PC-9 (cell line): ENCODE data around the gene SF3B4. TPM values are rescaled to one million over a fixed set of nuclear protein-coding genes. Genes with fewer than 3 reads are reported as not detected.
A peak's percentile ranks its signal among the peaks of the same experiment; 100 is the strongest.

ENCODE experiments used
- BruUV-seq: library from RNA; stranded (reverse); fragments of 400-500 nt; replicated peaks from 2 replicates; lab custom pipeline; 2021; lab: Mats Ljungman, UMichigan
- CTCF ChIA-PET: fragments of 300-600 bp; sonication (Branson Sonifier 250); formaldehyde crosslinking; loops from one replicate; lab custom pipeline; 2022; ENCODE audit warnings: antibody characterized with exemption; lab: Charles Lee
- POLR2A ChIA-PET: fragments of 300-600 bp; sonication (Branson Sonifier 250); formaldehyde crosslinking; loops from one replicate; lab custom pipeline; 2022; ENCODE audit warnings: antibody characterized with exemption; ENCODE audit not compliant: unreplicated experiment; lab: Charles Lee
- DNase-seq, 2 experiments: peaks; one replicate each; pipeline versions ENCODE4 v3.0.0 to v3.0.0-alpha.2; 2015 to 2022; ENCODE audit warnings: mixed read lengths in 1 of 2
- H2AFZ ChIP-seq: fragments of 200-600 bp; sonication (generic); 2 replicates; pipeline ENCODE4 v1.8.1; 2017; ENCODE audit warnings: antibody characterized with exemption
- H3F3A ChIP-seq: fragments of 200-600 bp; sonication (generic); 2 replicates; pipeline ENCODE4 v1.8.1; 2017; ENCODE audit warnings: antibody characterized with exemption, mild to moderate bottlenecking, low read depth; ENCODE audit not compliant: insufficient read depth
- H3K27ac ChIP-seq: fragments of 200-600 bp; sonication (generic); 2 replicates; pipeline ENCODE4 v1.6.1; 2016; ENCODE audit warnings: mixed run types
- H3K27me3 ChIP-seq: fragments of 200-600 bp; sonication (generic); 2 replicates; pipeline ENCODE4 v1.6.1; 2016; ENCODE audit warnings: low read depth, mixed run types; ENCODE audit not compliant: insufficient read depth
- H3K36me3 ChIP-seq: fragments of 200-600 bp; sonication (generic); 2 replicates; pipeline ENCODE4 v1.6.1; 2016; ENCODE audit warnings: low read depth, mixed run types
- H3K4me1 ChIP-seq: fragments of 200-600 bp; sonication (generic); replicated peaks from 2 replicates; pipeline ENCODE4 v1.6.1; 2016; ENCODE audit warnings: mixed run types; ENCODE audit not compliant: insufficient read depth
- H3K4me2 ChIP-seq: fragments of 200-600 bp; sonication (generic); 2 replicates; pipeline ENCODE4 v1.6.1; 2017; ENCODE audit warnings: mixed run types
- H3K4me3 ChIP-seq: fragments of 200-600 bp; sonication (generic); 2 replicates; pipeline ENCODE4 v1.6.1; 2016; ENCODE audit warnings: mixed run types
- H3K79me2 ChIP-seq: fragments of 200-600 bp; sonication (generic); 2 replicates; pipeline ENCODE4 v1.6.1; 2017; ENCODE audit warnings: low read depth, mixed run types
- H3K9me2 ChIP-seq: fragments of 200-600 bp; sonication (generic); 2 replicates; pipeline ENCODE4 v1.8.1; 2017; ENCODE audit warnings: mild to moderate bottlenecking; ENCODE audit not compliant: insufficient read depth
- H3K9me3 ChIP-seq: fragments of 200-600 bp; sonication (generic); 2 replicates; pipeline ENCODE4 v1.8.1; 2016; ENCODE audit warnings: low read depth; ENCODE audit not compliant: insufficient read depth
- H4K20me1 ChIP-seq: fragments of 200-600 bp; sonication (generic); 2 replicates; pipeline ENCODE4 v1.8.1; 2017; ENCODE audit not compliant: insufficient read depth
- CTCF ChIP-seq: fragments of 200-600 bp; sonication (generic); conservative IDR thresholded peaks from 2 replicates; pipeline ENCODE4 v1.6.1; 2017; ENCODE audit warnings: mixed run types, antibody characterized with exemption, mild to moderate bottlenecking, moderate library complexity
- EZH2 ChIP-seq: fragments of 200-600 bp; sonication (generic); IDR thresholded peaks from 2 replicates; pipeline ENCODE4 v1.8.0; 2017; ENCODE audit warnings: antibody characterized with exemption, low read depth
- intact Hi-C: fragments of 100-400 bp; cut with micrococcal nuclease; formaldehyde crosslinking; loops from one replicate; pipeline ENCODE4 v1.10.0; 2022; ENCODE audit not compliant: unreplicated experiment
- total RNA-seq: library from RNA; stranded (reverse); gene quantifications from 2 replicates; pipeline ENCODE4 v1.2.3, GENCODE V29; 2021

The SF3B4 gene
- total RNA-seq, 1 experiment from 2014 or later = 73.1 TPM

GRCh38 chr1:149937759-149938158, 10.2 kb upstream of the SF3B4 start:
- intact Hi-C loops = loop anchor here (1.0 to 2.0 kb wide), 2 partner anchors 10 to 73 kb away; partner anchors contain the start of genes OTUD7B and SF3B4
- H3K4me2 ChIP-seq = peak overlapping the region; percentile 89
- POLR2A ChIA-PET = interaction anchor here (0.6 to 1.1 kb wide), 4 partner anchors 12 to 293 kb away, joined by 3 to 33 read pairs (median 4); a partner anchor contains a TSS
- CTCF ChIA-PET = interaction anchor here (0.7 kb wide), 1 partner anchor 254 kb away, joined by 3 read pairs; no protein-coding TSS in a partner anchor
- H3K4me3 ChIP-seq = peak overlapping the region; percentile 81; the same call in 1 of the 2 replicates
- no peaks in the 10 kb centered on the region for H3K36me3 ChIP-seq
- no peaks in the 10 kb centered on the region for H3K79me2 ChIP-seq
- peaks cover 52% of the 10 kb centered on the region for H3F3A ChIP-seq
- H3K9me2 ChIP-seq = no peaks in the 10 kb centered on the region
- peak overlapping the region; percentile 95 for H3K27ac ChIP-seq
- H3K27me3 ChIP-seq = no peaks in the 10 kb centered on the region
- DNase-seq = peak in 1 of 2 experiments; percentile 7
- TSS peak; percentile 80 for BruUV-seq
- H3K9me3 ChIP-seq = no peaks in the 10 kb centered on the region
- H2AFZ ChIP-seq = no peak overlapping the region
- no peaks in the 10 kb centered on the region for H4K20me1 ChIP-seq
- no peak for TF ChIP-seq CTCF
- no peak for TF ChIP-seq EZH2
- H3K4me1 ChIP-seq = peaks cover 40% of the 10 kb centered on the region

- peak overlapping the region; percentile 89 for H3K4me2 ChIP-seq
- H2AFZ ChIP-seq = peak overlapping the region; percentile 89
- ChIA-PET POLR2A (interaction anchor here (0.6 to 1.1 kb wide), 4 partner anchors 11 to 294 kb away, joined by 3 to 33 read pairs (median 4); a partner anchor contains a TSS), CTCF (no interaction called here)
- no peaks in the 10 kb centered on the region for H3K9me3 ChIP-seq
- DNase-seq = peak; percentile 80 to 92
- H4K20me1 ChIP-seq = no peaks in the 10 kb centered on the region
- TF ChIP-seq CTCF = 0 out of 2 replicates have a peak, but pooled peaks have one; percentile 16
- TF ChIP-seq EZH2 = no peak
- peak overlapping the region; percentile 81 for H3K4me3 ChIP-seq
- H3K36me3 ChIP-seq = peaks cover under 1% of the 10 kb centered on the region; the same call in 1 of the 2 replicates
- no peaks in the 10 kb centered on the region for H3K79me2 ChIP-seq
- BruUV-seq = TSS peak; percentile 15
- no peaks in the 10 kb centered on the region for H3K9me2 ChIP-seq
- intact Hi-C loops = loop anchor here (1.0 kb wide), 1 partner anchor 10 kb away; the partner anchor contains the start of gene SF3B4
- H3K27ac ChIP-seq = peak overlapping the region; percentile 95
- H3F3A ChIP-seq = peaks cover 52% of the 10 kb centered on the region
- H3K27me3 ChIP-seq = no peaks in the 10 kb centered on the region
- peaks cover 40% of the 10 kb centered on the region for H3K4me1 ChIP-seq
Measured at GRCh38 chr1:149936992-149937705, 9.5 kb upstream of the SF3B4 start.

GRCh38 chr1:149936170-149936991, 8.8 kb upstream of the SF3B4 start, which contains the start of gene MTMR11:
MTMR11 (minus strand) TSS chr1:149936879; CDS start chr1:149936647, 232 bp downstream.
- no peaks in the 10 kb centered on the region for H3K9me3 ChIP-seq
- peak within 1 kb of the TSS; percentile 89 for H2AFZ ChIP-seq
- peak in 1 of 2 experiments; percentile 30 for DNase-seq
- peaks cover 49% of the 10 kb centered on the region for H3F3A ChIP-seq
- peak within 1 kb of the TSS; percentile 95 for H3K27ac ChIP-seq
- peak within 1 kb of the TSS; percentile 89 for H3K4me2 ChIP-seq
- H3K27me3 ChIP-seq = no peaks in the 10 kb centered on the region
- no peaks in the 10 kb centered on the region for H4K20me1 ChIP-seq
- no peaks in the 10 kb centered on the region for H3K79me2 ChIP-seq
- intact Hi-C loops = no loop called here
- TF ChIP-seq EZH2 = no peak
- TF ChIP-seq CTCF = no peak
- no TSS peak for BruUV-seq
- CTCF ChIA-PET = no interaction called here
- no peaks in the 10 kb centered on the region for H3K9me2 ChIP-seq
- H3K4me1 ChIP-seq = peaks cover 44% of the 10 kb centered on the region
- peak within 1 kb of the TSS; percentile 81 for H3K4me3 ChIP-seq
- POLR2A ChIA-PET = interaction anchor here (0.5 kb wide), 1 partner anchor 14 kb away, joined by 3 read pairs; no protein-coding TSS in a partner anchor
- H3K36me3 ChIP-seq = peaks cover 6% of the 10 kb centered on the region; the same call in 1 of the 2 replicates
